ENCODE data around the gene RBMXL3. TPM values are rescaled to one million over a fixed set of nuclear protein-coding genes. Genes with fewer than 3 reads are reported as not detected.

Gene RBMXL3
- total RNA-seq, 1 donor from 2014 or later: not detected

- DNase-seq (ENCODE audit: low read depth, low spot score): no peak
Observed at GRCh38 chrX:115233497-115234455, 44.6 kb downstream of the RBMXL3 start, which contains the start of gene LRCH2. LRCH2 (minus strand) TSS chrX:115234096; CDS start chrX:115234041, 55 bp downstream.

GRCh38 chrX:115234461-115234860 lies 45.3 kb downstream of the RBMXL3 start:
- DNase-seq (ENCODE audit: low read depth, low spot score): no peak

GRCh38 chrX:115236560-115236959 lies 47.4 kb downstream of the RBMXL3 start:
- DNase-seq (ENCODE audit: low read depth, low spot score): no peak

GRCh38 chrX:115237056-115237455 lies 47.8 kb downstream of the RBMXL3 start:
- DNase-seq (ENCODE audit: low read depth, low spot score): no peak

Other genes starting within 250 kb of the RBMXL3 start
- gene IL13RA2, start 171.8 kb upstream of the RBMXL3 start, total RNA-seq: 0.26 and 0.32 TPM in 2 replicates
- gene LRCH2, start 44.7 kb downstream of the RBMXL3 start, total RNA-seq: 3.4 and 3.9 TPM in 2 replicates
- not detected in 2 replicates for gene LUZP4, start 100.3 kb downstream of the RBMXL3 start, total RNA-seq